Transverse colon (tissue), 4 donors: ENCODE results near the gene PAK2.

Experiments used
- POLR2AphosphoS5 ChIP-seq, 3 donors: sonication (generic); formaldehyde crosslinking; IDR thresholded peaks; one replicate each; pipeline ENCODE4 v1.6.1; 2016; ENCODE audit warnings: antibody characterized with exemption in 3 of 3
- TF ChIP-seq, protein P1 (sequence below), 5 experiments: fragments of 200-600 bp in 3 of 5; fragments of 450-650 bp in 2 of 5; sonication (generic) in 3 of 5; IDR thresholded peaks; 1 replicate in 2 of 5; 2 replicates in 3 of 5; pipeline ENCODE4 v1.5.1; 2016 to 2017; ENCODE audit warnings: antibody characterized with exemption in 5 of 5, inconsistent platforms in 3 of 5, mild to moderate bottlenecking in 2 of 5, moderate library complexity in 1 of 5

DNA sequence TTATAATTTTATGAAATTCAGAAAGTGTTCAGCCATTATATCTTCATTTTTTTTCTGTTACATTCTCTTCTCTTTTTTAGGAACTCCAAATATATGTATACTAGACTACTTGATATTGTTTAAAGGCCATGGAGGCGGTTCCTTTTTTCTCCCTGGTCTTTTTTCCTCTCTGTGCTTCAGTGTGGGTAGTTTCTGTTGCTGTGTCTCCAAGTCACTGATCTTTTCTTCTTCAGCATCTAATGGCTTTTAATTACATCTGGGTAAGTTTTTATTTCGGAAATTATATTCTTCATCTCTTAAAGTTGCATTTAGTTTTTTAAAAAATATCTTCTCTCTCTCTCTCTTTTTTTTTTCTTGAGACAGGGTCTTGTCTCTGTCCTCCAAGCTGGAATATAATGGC lies 18.6 kb upstream of the PAK2 start:
- TF ChIP-seq, protein P1, sequence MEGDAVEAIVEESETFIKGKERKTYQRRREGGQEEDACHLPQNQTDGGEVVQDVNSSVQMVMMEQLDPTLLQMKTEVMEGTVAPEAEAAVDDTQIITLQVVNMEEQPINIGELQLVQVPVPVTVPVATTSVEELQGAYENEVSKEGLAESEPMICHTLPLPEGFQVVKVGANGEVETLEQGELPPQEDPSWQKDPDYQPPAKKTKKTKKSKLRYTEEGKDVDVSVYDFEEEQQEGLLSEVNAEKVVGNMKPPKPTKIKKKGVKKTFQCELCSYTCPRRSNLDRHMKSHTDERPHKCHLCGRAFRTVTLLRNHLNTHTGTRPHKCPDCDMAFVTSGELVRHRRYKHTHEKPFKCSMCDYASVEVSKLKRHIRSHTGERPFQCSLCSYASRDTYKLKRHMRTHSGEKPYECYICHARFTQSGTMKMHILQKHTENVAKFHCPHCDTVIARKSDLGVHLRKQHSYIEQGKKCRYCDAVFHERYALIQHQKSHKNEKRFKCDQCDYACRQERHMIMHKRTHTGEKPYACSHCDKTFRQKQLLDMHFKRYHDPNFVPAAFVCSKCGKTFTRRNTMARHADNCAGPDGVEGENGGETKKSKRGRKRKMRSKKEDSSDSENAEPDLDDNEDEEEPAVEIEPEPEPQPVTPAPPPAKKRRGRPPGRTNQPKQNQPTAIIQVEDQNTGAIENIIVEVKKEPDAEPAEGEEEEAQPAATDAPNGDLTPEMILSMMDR (IDR thresholded peaks at IDR 0.05), result no peak
- TF ChIP-seq POLR2AphosphoS5 (IDR thresholded peaks at IDR 0.05), result no peak
